Adrenal gland (tissue), 12 donors: ENCODE measurements around the gene MCTP2. TPM values are rescaled to one million over a fixed set of nuclear protein-coding genes. Genes with fewer than 3 reads are reported as not detected.
A peak's percentile ranks its signal among the peaks of the same experiment; 100 is the strongest.

Source experiments
- DNase-seq, 7 donors: peaks; one replicate each; pipeline ENCODE4 v3.0.0-alpha.2; 2019 to 2020
- H3K27ac ChIP-seq, 5 donors: fragments of 200-600 bp; sonication (generic) in 4 of 5; 1 replicate in 3 of 5; 2 replicates in 2 of 5; pipeline versions ENCODE4 v1.5.1 to v1.8.0; 2016 to 2020; ENCODE audit warnings: mild to moderate bottlenecking in 1 of 5
- H3K27me3 ChIP-seq: fragments of 200-600 bp; 2 replicates; pipeline ENCODE4 v1.8.0; 2021
- H3K36me3 ChIP-seq, 2 donors: fragments of 200-600 bp; replicated peaks in 1 of 2; 1 replicate in 1 of 2; 2 replicates in 1 of 2; pipeline versions ENCODE4 v1.5.1 to v1.8.0; 2018 to 2022
- H3K4me1 ChIP-seq, 2 donors: fragments of 200-600 bp; replicated peaks in 1 of 2; 1 replicate in 1 of 2; 2 replicates in 1 of 2; pipeline versions ENCODE4 v1.5.1 to v1.8.0; 2018 to 2021
- H3K4me3 ChIP-seq, 4 donors: fragments of 200-600 bp; sonication (generic) in 3 of 4; one replicate each; pipeline ENCODE4 v1.5.1; 2016 to 2018
- H3K9me3 ChIP-seq, 3 donors: fragments of 200-600 bp; sonication (generic) in 1 of 3; replicated peaks in 1 of 3; 1 replicate in 2 of 3; 2 replicates in 1 of 3; pipeline versions ENCODE4 v1.5.1 to v1.8.0; 2016 to 2021
- POLR2A ChIP-seq, 2 donors: fragments of 450-650 bp; IDR thresholded peaks; one replicate each; pipeline ENCODE4 v1.6.1; 2017; ENCODE audit warnings: antibody characterized with exemption in 2 of 2, mild to moderate bottlenecking in 2 of 2, moderate library complexity in 1 of 2
- WGBS, 4 donors: extraction: QIAGEN DNeasy Blood & Tissue Kit in 2 of 4; methylation state at CpG; one replicate each; pipeline versions ENCODE4 v1.1.5 to v1.1.7; 2013 to 2017; 5-methylcytosine and 5-hydroxymethylcytosine counted together
- intact Hi-C, 2 donors: fragments of 100-400 bp; cut with DNase I; formaldehyde crosslinking; loops; one replicate each; pipeline versions ENCODE4 v1.14.1 to v1.15.0; 2022 to 2023
- polyA plus RNA-seq, 3 donors: library from polyadenylated mRNA; stranded (reverse); fragments of 200-250 nt in 2 of 3; fragments of 350-450 nt in 1 of 3; fragmentation: Illumina TruSeq in 1 of 3; extraction: RNeasy Lipid Tissue Mini Kit (QIAGEN cat#74804) in 1 of 3; gene quantifications; one replicate each; pipeline ENCODE4 v1.2.3, GENCODE V29; 2013 to 2014
- total RNA-seq, 9 donors: library from RNA; depleted of rRNA in 4 of 9; stranded (reverse); fragments of >200 nt in 4 of 9; fragments of 120-200 nt in 1 of 9; fragmentation: NEBNext Ultra II Directional in 1 of 9; extraction: Animal tissue kit (Norgen Biotek cat#: 25700) in 1 of 9; gene quantifications; one replicate each; pipeline versions ENCODE4 v1.1.0 to v1.2.4, GENCODE V29; 2013 to 2023
- TF ChIP-seq, protein P1 (sequence below), 6 experiments: fragments of 450-650 bp in 4 of 6; fragments of 200-600 bp in 2 of 6; sonication (generic) in 1 of 6; IDR thresholded peaks; 1 replicate in 5 of 6; 2 replicates in 1 of 6; pipeline versions ENCODE4 v1.5.1 to v1.8.0; 2016 to 2021; ENCODE audit warnings: antibody characterized with exemption in 6 of 6, mild to moderate bottlenecking in 2 of 6, moderate library complexity in 1 of 6
- donor health status: healthy with polysubstance abuse.
- donor health status: Bipolar disorder and iron deficiency.
- donor health status: DM: yes; HTN: yes; CAD: no.
- donor health status: DM: no; HTN: no; CAD: no.
- donor health status: DM: no; HTN: no; CAD: no.
- donor health status: DM: yes; HTN: yes; CAD: no.

MCTP2 gene
- total and polyA plus RNA-seq, 12 donors: 2.7 to 21.3 (median 14.4) TPM

DNA sequence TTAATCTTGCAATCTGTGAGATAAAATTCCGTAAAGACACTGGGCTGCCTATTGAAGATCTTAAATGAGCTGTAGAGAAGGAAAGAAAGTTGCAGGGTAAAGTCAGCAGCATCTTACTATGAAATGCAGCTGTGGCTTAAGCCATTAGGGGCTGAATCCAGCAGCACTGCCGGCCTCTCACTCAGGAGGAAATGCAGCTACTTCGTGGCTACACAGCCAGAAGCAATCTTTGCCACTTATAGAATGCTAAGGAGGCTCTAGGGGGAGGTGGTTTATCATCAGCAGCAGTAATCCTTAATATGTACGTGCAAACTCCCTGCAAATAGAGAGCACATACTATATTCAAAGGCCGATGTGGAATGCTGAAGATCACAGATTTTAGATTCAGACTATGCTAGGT is 19.1 kb upstream of the MCTP2 start:
- intact Hi-C loops: no loop called here
- 63 to 78% (median 66%) methylated on average over 5 of the region's 5 CpGs for WGBS, 4 donors
- Histone ChIP-seq H3K9me3 (no peaks in the 10 kb centered on the region), H3K27ac (no peak overlapping the region), H3K4me1 (no peaks in the 10 kb centered on the region), H3K4me3 (no peak overlapping the region), H3K27me3 (no peaks in the 10 kb centered on the region), H3K36me3 (no peaks in the 10 kb centered on the region)
- no peak for TF ChIP-seq POLR2A (IDR thresholded peaks at IDR 0.05)
- TF ChIP-seq, protein P1, sequence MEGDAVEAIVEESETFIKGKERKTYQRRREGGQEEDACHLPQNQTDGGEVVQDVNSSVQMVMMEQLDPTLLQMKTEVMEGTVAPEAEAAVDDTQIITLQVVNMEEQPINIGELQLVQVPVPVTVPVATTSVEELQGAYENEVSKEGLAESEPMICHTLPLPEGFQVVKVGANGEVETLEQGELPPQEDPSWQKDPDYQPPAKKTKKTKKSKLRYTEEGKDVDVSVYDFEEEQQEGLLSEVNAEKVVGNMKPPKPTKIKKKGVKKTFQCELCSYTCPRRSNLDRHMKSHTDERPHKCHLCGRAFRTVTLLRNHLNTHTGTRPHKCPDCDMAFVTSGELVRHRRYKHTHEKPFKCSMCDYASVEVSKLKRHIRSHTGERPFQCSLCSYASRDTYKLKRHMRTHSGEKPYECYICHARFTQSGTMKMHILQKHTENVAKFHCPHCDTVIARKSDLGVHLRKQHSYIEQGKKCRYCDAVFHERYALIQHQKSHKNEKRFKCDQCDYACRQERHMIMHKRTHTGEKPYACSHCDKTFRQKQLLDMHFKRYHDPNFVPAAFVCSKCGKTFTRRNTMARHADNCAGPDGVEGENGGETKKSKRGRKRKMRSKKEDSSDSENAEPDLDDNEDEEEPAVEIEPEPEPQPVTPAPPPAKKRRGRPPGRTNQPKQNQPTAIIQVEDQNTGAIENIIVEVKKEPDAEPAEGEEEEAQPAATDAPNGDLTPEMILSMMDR (IDR thresholded peaks at IDR 0.05): no peak
- no peak for DNase-seq

DNA sequence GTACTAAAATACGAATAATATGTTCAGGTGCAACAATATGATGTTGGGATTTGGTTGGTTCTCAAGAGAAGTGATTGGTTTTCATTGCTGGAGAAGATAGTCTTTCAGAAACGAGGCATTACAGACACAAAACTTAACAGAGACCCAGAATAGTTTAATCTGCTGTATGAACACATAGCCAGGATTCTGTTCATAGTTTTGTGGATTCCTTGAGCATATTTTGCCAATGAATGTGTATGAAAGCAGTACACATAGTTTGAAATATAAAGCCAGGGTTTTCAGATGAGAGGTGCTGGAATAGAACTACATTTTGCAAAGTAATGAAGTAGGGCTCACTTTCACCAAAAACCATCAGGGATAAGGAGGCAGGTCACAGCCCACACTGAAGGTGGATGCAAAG is 5.7 kb upstream of the MCTP2 start:
- TF ChIP-seq POLR2A (IDR thresholded peaks at IDR 0.05): no peak
- Histone ChIP-seq H3K27ac (no peak overlapping the region), H3K4me3 (no peak overlapping the region), H3K36me3 (no peaks in the 10 kb centered on the region), H3K27me3 (no peaks in the 10 kb centered on the region), H3K9me3 (no peaks in the 10 kb centered on the region), H3K4me1 (peaks cover 4 to 8% of the 10 kb centered on the region in 2 donors)
- intact Hi-C loops: no loop called here
- no peak for DNase-seq
- 54 to 64% (median 63%) methylated on average over 2 of the region's 2 CpGs for WGBS, 4 donors

DNA sequence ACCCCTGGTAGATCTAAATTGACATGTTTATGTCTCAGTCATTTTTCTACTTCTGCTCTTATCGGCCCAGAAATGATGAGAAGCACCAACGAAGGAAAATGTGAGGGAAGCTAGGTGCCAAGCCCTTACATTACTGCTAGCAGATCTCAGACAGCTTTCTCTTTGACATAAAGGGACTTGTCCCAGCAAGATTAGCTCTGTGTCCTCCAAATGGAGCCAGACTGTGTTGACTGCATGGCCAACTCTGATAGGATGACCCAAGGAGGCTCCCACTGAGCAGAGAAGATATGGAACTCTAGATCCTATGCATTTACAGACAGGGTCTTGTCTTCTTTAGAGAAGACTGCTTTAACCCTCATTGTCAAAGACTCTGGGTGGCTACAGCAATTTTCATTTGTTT is 2.8 kb upstream of the MCTP2 start:
- H3K9me3 ChIP-seq: no peaks in the 10 kb centered on the region
- H3K27me3 ChIP-seq: peaks cover 8% of the 10 kb centered on the region
- no peak overlapping the region for H3K27ac ChIP-seq
- peaks cover 8 to 17% of the 10 kb centered on the region in 2 donors for H3K4me1 ChIP-seq
- TF ChIP-seq, protein P1 (IDR thresholded peaks at IDR 0.05): no peak
- 79 to 94% (median 83%) methylated on average over 2 of the region's 2 CpGs for WGBS, 4 donors
- intact Hi-C loops: no loop called here
- no peak for DNase-seq
- H3K36me3 ChIP-seq: no peaks in the 10 kb centered on the region
- no peak overlapping the region for H3K4me3 ChIP-seq

DNA sequence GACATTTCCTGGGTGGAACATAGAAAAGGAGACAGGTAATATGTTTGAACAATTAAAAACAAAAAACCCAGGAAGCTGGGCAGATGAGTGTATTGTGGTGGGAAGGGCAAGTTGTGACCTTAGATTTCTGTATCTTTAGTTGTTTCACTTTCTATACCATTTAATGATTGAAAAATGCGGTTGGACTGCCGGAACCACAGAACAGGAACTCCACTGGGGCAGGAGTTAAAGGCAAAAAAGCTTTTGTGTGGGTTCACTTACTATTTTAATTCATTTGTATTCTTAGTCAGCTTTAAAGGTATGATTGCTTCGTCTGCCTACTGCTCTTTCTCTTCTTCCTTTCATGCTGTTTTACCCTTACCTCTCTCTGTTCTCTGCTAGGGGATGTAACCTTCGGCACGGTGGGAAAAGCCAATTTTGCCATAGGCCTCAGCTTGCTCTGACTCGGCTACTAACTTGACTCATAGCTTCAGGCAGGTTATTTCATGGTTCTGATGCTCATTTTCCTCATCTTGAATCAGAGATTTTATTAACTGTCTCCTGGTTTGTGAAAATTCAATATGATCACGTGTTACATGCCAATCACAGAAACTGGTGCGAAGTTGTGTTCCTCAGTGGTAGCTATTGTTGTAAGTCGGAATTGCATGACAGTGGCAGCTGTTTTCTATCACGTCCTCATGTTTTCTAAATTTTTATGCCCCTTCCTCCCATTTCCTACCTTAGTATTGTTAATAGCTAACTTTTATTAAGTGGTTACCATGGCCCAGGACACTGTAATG is 1.6 kb upstream of the MCTP2 start:
- no peaks in the 10 kb centered on the region for H3K9me3 ChIP-seq
- 68 to 79% (median 72%) methylated on average over 10 of the region's 10 CpGs for WGBS, 4 donors
- no peaks in the 10 kb centered on the region for H3K36me3 ChIP-seq
- peaks cover 8 to 17% of the 10 kb centered on the region in 2 donors for H3K4me1 ChIP-seq
- H3K27me3 ChIP-seq: peaks cover 8% of the 10 kb centered on the region
- no peak overlapping the region for H3K27ac ChIP-seq
- intact Hi-C loops: no loop called here
- no peak for DNase-seq
- no peak overlapping the region for H3K4me3 ChIP-seq
- no peak for TF ChIP-seq POLR2A (IDR thresholded peaks at IDR 0.05)
- TF ChIP-seq, protein P1 (IDR thresholded peaks at IDR 0.05): no peak

DNA sequence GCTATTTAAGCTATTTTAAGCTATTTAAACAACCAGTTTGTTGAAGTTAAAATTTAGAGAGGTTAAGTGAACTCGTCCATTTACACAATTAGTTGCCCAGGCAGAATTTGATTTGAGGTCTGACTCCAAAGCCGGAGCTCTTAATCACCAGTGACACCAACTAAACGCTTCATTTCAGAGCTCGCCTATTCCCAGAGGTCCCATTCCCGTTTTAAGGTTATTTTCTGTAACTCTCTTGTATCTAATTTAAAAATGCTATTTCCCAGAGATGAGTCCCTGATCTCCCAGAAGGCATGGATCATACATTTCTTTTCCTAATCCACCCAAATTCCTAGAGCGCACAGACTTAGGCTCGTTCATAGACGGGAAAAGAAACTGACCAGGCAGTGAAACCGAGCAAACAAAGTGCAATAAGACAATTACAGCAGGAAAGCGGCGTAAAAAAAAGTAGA is 904 bp upstream of the MCTP2 start:
- peak overlapping the region in 2 of 4 donors; percentile 36 to 54 for H3K4me3 ChIP-seq
- no peak for DNase-seq
- peaks cover 8% of the 10 kb centered on the region for H3K27me3 ChIP-seq
- peaks cover 8 to 17% of the 10 kb centered on the region in 2 donors for H3K4me1 ChIP-seq
- WGBS, 4 donors: 16 to 19% (median 18%) methylated on average over 11 of the region's 11 CpGs
- no peaks in the 10 kb centered on the region for H3K9me3 ChIP-seq
- H3K27ac ChIP-seq: peak overlapping the region in 3 of 5 donors; percentile 62 to 84 (median 74)
- intact Hi-C loops: no loop called here
- TF ChIP-seq, protein P1 (IDR thresholded peaks at IDR 0.05): no peak
- no peak for TF ChIP-seq POLR2A (IDR thresholded peaks at IDR 0.05)
- no peaks in the 10 kb centered on the region for H3K36me3 ChIP-seq
